ENCODE results near the gene NOL4.

The NOL4 gene

GRCh38 chr18:34189656-34190435, 34.9 kb downstream of the NOL4 start:
- no peak for DNase-seq

All from activated T-cell treated with anti-CD3 and anti-CD28 coated beads, Interleukin-2, amount 50 U/mL, for 48 hours (primary cell).